HG03469 (cell line): ENCODE data around the gene ZBTB4.
"Not testable (repeated sequence)": the region's sequence is repeated elsewhere in the genome, so short reads cannot be mapped to it uniquely, and the experiment has no call there.

Experiments used
- ATAC-seq: cut with Tn5 transposase; IDR thresholded peaks from one replicate; pipeline ENCODE4 v1.9.1; 2021; ENCODE audit warnings: mild to moderate bottlenecking, moderate library complexity, moderate number of reproducible peaks; ENCODE audit not compliant: unreplicated experiment

The ZBTB4 gene

DNA sequence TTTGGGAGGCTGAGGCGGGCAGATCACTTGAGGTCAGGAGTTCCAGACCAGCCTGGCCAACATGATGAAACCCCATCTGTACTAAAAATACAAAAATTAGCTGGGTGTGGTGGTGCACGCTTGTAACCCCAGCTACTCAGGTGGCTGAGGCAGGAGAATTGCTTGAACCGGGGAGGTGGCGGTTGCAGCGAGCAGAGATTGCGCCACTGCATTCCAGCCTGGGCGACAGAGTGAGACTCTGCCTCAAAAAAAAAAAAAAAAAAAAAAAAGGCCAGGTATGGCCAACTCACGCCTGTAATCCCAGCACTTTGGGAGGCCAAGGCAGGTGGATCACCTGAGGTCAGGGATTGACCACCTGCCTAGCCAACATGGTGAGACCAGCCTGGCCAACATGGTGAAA, 4.7 kb downstream of the ZBTB4 start:
- not testable (repeated sequence) for ATAC-seq

GRCh38 chr17:7471729-7472128, 7.7 kb downstream of the ZBTB4 start:
- ATAC-seq = no peak

DNA sequence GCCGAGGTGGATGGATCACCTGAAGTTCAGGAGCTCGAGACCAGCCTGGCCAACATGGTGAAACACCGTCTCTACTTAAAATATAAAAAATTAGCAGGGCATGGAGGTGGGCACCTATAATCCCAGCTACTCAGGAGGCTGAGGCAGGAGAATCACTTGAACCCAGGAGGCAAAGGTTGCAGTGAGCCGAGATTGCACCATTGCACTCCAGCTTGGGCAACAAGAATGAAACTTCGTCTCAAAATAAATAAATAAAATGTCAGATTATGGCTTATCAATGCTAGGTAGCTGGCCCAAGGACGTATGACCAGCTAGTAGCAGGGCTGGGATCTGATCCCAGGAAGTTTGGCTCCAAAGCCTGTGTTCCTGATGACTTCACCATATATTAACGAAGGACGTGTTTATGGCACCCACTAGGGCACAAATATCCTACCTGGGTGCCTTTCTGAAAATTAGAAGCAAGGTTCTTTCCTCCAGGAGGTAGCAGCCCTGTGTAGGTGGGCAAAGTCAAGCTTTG, 8.9 kb downstream of the ZBTB4 start:
- not testable (repeated sequence) for ATAC-seq

GRCh38 chr17:7469843-7470242, 9.6 kb downstream of the ZBTB4 start:
- not testable (repeated sequence) for ATAC-seq

DNA sequence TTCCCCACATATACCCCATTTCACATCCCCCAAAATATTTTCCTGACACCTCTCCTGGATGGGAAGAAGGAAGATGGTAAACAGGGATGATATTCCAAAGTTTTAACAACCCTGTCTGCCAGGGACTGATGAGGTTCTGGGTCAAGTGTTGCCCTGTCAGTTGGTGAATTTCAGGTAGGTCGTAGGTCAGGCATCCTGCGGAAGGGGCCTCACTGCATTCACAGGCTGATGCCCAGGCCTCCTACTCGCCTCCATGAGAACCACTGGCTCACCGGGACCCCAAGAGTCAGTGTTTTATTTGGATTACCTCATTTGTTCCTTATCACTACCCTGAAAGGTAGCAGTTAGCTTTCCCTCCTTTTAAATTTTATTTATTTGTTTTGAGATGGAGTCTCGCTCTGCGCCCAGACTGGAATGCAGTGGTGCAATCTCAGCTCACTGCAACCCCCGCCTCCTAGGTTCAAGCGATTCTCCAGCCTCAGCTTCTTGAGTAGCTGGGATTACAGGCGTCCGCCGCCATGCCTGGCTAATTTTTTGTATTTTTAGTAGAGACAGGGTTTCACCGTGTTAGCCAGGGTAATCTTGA, 10.5 kb downstream of the ZBTB4 start:
- no peak for ATAC-seq

- ATAC-seq = no peak
These were observed 11.1 kb downstream of the ZBTB4 start for GRCh38 chr17:7468290-7468689.

DNA sequence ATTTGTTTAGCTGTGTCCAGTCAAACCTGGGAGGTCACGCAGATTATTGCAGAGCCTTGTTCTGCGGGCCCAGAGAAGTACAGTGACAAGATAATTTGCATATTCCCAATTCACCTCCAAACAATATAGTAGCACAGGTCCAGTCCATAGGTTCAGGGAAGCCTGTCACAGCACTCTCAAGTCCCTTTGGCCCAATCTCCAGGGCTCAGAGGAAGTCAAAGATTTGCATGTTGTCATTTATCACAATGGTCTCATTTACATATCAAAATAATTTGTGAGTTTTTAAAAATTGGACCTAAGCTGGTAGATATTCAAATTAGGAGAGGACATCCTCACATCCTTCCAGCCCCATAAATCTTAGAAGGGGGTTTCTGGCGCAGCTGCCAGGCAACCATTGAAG, 11.9 kb downstream of the ZBTB4 start:
- no peak for ATAC-seq

- ATAC-seq = no peak
These were observed 12.6 kb downstream of the ZBTB4 start for GRCh38 chr17:7466639-7467341.

- ATAC-seq = no peak
These were observed 13.2 kb downstream of the ZBTB4 start for GRCh38 chr17:7466318-7466638.

DNA sequence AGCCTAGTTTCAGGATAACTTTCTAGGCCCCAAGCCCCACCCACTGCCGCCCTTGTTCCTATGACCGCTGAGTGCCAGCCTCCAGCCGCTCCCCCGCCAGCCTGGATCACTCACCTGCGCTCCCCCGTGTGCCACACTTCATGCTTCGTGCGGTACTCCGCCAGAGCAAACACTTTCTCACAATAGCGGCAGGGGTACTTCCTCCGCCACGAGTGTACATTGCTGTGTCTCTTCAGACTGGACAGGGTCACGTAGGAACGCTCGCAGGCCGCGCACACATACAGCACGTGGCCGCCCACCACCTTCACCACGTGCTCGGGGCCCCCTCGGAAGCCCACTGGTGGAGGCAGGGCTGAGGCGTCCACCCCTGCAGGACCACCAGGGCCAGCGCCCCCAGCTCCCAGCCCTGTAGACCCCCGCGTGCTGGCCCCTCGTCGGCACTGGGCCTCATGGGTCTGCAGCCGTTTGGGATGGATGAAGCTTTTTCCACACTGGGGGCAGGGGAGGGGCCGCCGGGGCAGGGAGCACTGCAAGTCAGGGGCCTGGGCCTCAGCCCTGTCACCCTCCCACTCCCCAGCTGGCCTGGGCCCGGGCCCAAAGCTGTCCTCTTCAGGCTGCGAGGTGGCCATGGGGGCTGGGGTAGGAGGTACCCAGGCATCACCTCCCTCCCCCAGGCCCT, 13.7 kb downstream of the ZBTB4 start:
- ATAC-seq = no peak

- no peak for ATAC-seq
These were observed 15.3 kb downstream of the ZBTB4 start for GRCh38 chr17:7464081-7464480.

- no peak for ATAC-seq
These were observed 16.0 kb downstream of the ZBTB4 start for GRCh38 chr17:7463372-7463846.

DNA sequence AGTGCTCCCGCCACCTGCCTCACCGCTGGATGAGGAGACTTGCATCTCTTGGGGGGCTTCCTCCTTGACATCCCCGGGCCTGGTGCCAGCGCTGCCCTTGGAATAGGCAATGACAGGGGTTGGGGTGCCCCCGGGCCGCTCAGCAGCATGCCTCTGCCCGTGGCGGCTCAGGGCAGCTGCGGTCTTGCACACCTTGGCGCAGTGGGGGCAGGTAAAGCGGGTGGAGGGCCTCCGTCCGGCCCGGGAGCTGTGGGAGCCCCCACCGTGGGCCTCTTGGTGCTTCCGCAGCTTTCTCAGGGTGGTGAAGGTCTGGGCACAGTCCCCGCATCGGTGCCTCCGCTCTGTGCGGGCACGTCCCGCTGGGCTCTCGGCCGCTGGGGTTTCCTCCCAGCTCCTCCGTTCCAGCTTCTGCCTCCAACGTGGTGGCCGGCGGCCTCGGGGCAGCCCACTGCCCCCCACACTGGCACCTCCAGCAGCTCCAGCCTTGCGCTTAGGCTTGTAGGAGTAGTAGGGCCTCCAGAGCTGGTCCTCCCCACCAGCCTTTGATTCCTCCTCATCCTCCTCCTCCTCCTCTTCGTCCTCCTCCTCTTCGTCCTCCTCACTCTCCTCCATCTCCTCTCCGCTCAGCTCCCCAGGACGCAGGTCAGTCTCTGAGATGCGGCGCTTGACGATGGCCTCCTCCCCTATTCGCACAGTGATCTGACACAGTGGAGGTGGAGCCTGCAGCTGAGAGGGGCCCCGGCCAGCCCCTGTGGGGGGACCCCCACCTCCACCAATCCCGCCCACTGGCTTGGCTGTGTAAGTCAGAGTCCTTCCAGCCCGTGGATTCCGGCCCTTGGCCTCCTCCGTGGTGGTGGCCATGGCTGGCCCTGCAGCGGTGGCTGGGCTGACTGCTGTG, 16.7 kb downstream of the ZBTB4 start:
- no peak for ATAC-seq

DNA sequence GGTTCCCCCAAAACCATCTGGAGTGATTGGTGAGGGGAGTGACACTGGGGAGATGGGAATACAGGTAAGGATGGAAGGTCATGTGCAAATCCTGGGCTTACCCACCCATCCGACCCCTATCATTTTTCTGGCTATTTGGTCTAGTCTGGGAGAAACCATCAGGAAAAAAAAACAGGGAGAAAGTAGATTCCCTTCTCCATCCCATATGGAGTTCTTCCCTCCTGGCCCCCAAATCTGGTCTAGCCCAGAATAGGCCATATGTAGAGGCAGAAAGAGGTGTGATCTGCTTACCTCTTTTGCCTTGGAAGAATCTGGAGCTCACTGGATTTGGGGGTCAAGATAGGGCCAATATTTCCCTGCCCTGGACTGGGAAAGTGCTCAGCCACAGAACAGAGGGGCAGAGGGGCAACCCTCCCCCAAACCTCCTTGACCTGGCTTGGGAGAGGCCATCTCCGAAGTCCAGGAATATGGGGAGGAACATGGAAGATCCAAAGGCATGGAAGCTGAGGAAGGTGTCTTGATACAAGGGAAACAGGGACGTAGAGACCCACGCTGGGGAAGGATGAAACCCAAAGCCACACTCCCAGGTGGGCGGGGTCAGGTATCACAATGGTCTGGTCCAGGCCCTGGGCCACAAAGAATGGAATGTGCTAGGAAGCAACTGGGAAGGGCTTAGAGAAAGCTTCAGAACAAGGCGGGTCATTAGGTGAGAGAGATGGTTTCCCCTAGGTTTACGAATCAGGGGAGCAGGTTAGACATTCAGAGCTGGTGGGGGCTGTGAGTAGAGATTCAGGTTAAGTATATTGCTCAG, 18.4 kb downstream of the ZBTB4 start:
- ATAC-seq = no peak

- ATAC-seq = no peak
These were observed 19.4 kb downstream of the ZBTB4 start for GRCh38 chr17:7459961-7460545.

- ATAC-seq = no peak
These were observed 31.0 kb downstream of the ZBTB4 start for GRCh38 chr17:7448461-7448860.

- no peak for ATAC-seq
These were observed 33.8 kb downstream of the ZBTB4 start for GRCh38 chr17:7445619-7445968.

GRCh38 chr17:7444682-7445618, 34.5 kb downstream of the ZBTB4 start, which contains the start of gene CHRNB1:
TSS of gene CHRNB1 (plus strand) at chr17:7445061. CDS start at chr17:7445128, 67 bp downstream.
- no peak for ATAC-seq
